B cell (primary cell): ENCODE results near the gene ZNF618. TPM values are rescaled to one million over a fixed set of nuclear protein-coding genes. Genes with fewer than 3 reads are reported as not detected.

Source experiments
- ATAC-seq: fragments of 200-7000 bp; cut with Tn5 transposase; one replicate; pipeline ENCODE4 v1.10.0; 2021; ENCODE audit warnings: low read depth, mild to moderate bottlenecking, moderate number of reproducible peaks, moderate library complexity
- CTCF ChIA-PET: fragments of 350-600 bp; sonication (Branson Sonifier 250); formaldehyde crosslinking; loops from one replicate; lab custom pipeline; 2021; ENCODE audit warnings: antibody characterized with exemption, inconsistent platforms; lab: Charles Lee
- POLR2A ChIA-PET: fragments of 350-600 bp; sonication (Branson Sonifier 250); formaldehyde crosslinking; loops from one replicate; lab custom pipeline; 2021; ENCODE audit warnings: antibody characterized with exemption; lab: Charles Lee
- DNase-seq: peaks from one replicate; pipeline ENCODE4 v3.0.0; 2013
- H2AFZ ChIP-seq: 2 replicates; pipeline ENCODE4 v1.6.1; 2012; ENCODE audit warnings: mild to moderate bottlenecking, low read depth, low read length; ENCODE audit not compliant: insufficient read depth, poor library complexity, severe bottlenecking
- H3K27ac ChIP-seq, 2 donors: 1 replicate in 1 of 2; 2 replicates in 1 of 2; pipeline ENCODE4 v1.5.1; 2012 to 2013; ENCODE audit warnings: low read length in 2 of 2, mild to moderate bottlenecking in 2 of 2, moderate library complexity in 1 of 2
- H3K27me3 ChIP-seq, 4 experiments: fragments of 200-600 bp in 1 of 4; sonication (generic) in 1 of 4; replicated peaks in 1 of 4; 1 replicate in 2 of 4; 2 replicates in 2 of 4; pipeline versions ENCODE4 v1.6.1 to v1.7.0; 2013 to 2016; ENCODE audit warnings: low read length in 3 of 4, mild to moderate bottlenecking in 2 of 4, mixed read lengths in 1 of 4, moderate library complexity in 1 of 4; ENCODE audit not compliant: insufficient read depth in 4 of 4, control insufficient read depth in 3 of 4; ENCODE audit errors: control extremely low read depth in 1 of 4
- H3K36me3 ChIP-seq, 2 experiments: replicated peaks in 1 of 2; 1 replicate in 1 of 2; 2 replicates in 1 of 2; pipeline versions ENCODE4 v1.6.1 to v1.7.1; 2013; ENCODE audit warnings: low read length in 1 of 2; ENCODE audit not compliant: insufficient read depth in 2 of 2, control insufficient read depth in 1 of 2; ENCODE audit errors: control extremely low read depth in 1 of 2, extremely low read depth in 1 of 2
- H3K4me1 ChIP-seq, 2 donors: fragments of 200-600 bp in 1 of 2; sonication (generic) in 1 of 2; 1 replicate in 1 of 2; 2 replicates in 1 of 2; pipeline versions ENCODE4 v1.5.1 to v1.6.1; 2013 to 2017; ENCODE audit warnings: low read length in 2 of 2; ENCODE audit not compliant: control insufficient read depth in 2 of 2, insufficient read depth in 2 of 2
- H3K4me2 ChIP-seq: replicated peaks from 2 replicates; pipeline ENCODE3; 2012; ENCODE audit warnings: mild to moderate bottlenecking, low read depth, low read length; ENCODE audit not compliant: poor library complexity, severe bottlenecking
- H3K4me3 ChIP-seq, 5 experiments: fragments of 200-600 bp in 1 of 5; sonication (generic) in 1 of 5; 1 replicate in 3 of 5; 2 replicates in 2 of 5; pipeline versions ENCODE4 v1.5.1 to v1.7.0; 2011 to 2016; ENCODE audit warnings: low read length in 4 of 5, mild to moderate bottlenecking in 4 of 5, low read depth in 2 of 5, control low read depth in 1 of 5, moderate library complexity in 1 of 5; ENCODE audit not compliant: insufficient read depth in 1 of 5; ENCODE audit errors: control extremely low read depth in 1 of 5, extremely low read depth in 1 of 5
- H3K79me2 ChIP-seq: fragments of 200-600 bp; sonication (generic); one replicate; pipeline ENCODE4 v1.6.0; 2016; ENCODE audit warnings: low read length; ENCODE audit not compliant: control insufficient read depth, insufficient read depth
- H3K9ac ChIP-seq: fragments of 200-600 bp; sonication (generic); 2 replicates; pipeline ENCODE4 v1.6.1; 2017; ENCODE audit warnings: mild to moderate bottlenecking, low read length, moderate library complexity
- H3K9me3 ChIP-seq, 3 donors: one replicate each; pipeline versions ENCODE4 v1.6.1 to v1.7.1; 2013; ENCODE audit warnings: low read length in 2 of 3; ENCODE audit not compliant: control insufficient read depth in 2 of 3, insufficient read depth in 1 of 3; ENCODE audit errors: control extremely low read depth in 1 of 3
- H4K20me1 ChIP-seq: 2 replicates; pipeline ENCODE4 v1.6.0; 2012; ENCODE audit warnings: mild to moderate bottlenecking, low read length; ENCODE audit not compliant: insufficient read depth, control insufficient read depth, poor library complexity, severe bottlenecking
- H3K27ac Mint-ChIP-seq: one replicate; pipeline ENCODE4 v1.8.0; 2021; ENCODE audit warnings: mixed read lengths
- H3K27me3 Mint-ChIP-seq: one replicate; pipeline ENCODE4 v1.8.0; 2021; ENCODE audit warnings: mixed read lengths
- H3K4me1 Mint-ChIP-seq: one replicate; pipeline ENCODE4 v1.8.0; 2021; ENCODE audit warnings: mixed read lengths
- H3K4me3 Mint-ChIP-seq: one replicate; pipeline ENCODE4 v1.8.0; 2021; ENCODE audit warnings: mixed read lengths
- H3K9me3 Mint-ChIP-seq: one replicate; pipeline ENCODE4 v1.8.0; 2022; ENCODE audit warnings: mixed read lengths; ENCODE audit not compliant: insufficient read depth
- CTCF ChIP-seq: fragments of 200-600 bp; IDR thresholded peaks from one replicate; pipeline ENCODE4 v1.8.0; 2022; ENCODE audit warnings: antibody characterized with exemption, mild to moderate bottlenecking
- EZH2 ChIP-seq: IDR thresholded peaks from 2 replicates; pipeline ENCODE4 v1.6.1; 2012; ENCODE audit warnings: borderline replicate concordance, low read depth, mild to moderate bottlenecking, moderate library complexity, low read length; ENCODE audit not compliant: insufficient read depth, poor library complexity, severe bottlenecking
- WGBS: methylation state at CpG from one replicate; pipeline ENCODE4 v1.1.5; 2013; ENCODE audit warnings: missing lambda C conversion rate; ENCODE audit not compliant: insufficient coverage; 5-methylcytosine and 5-hydroxymethylcytosine counted together
- intact Hi-C: fragments of 100-400 bp; cut with micrococcal nuclease; formaldehyde crosslinking; loops from one replicate; pipeline ENCODE4 v1.10.0; 2022
- polyA plus RNA-seq: library from polyadenylated mRNA; depleted of rRNA; stranded (reverse); fragments of >200 nt; gene quantifications from 2 replicates; pipeline ENCODE4 v1.2.3, GENCODE V29; 2012
- total RNA-seq, 2 donors: library from RNA; stranded (reverse); fragments of 120-200 nt in 1 of 2; gene quantifications; 1 replicate in 1 of 2; 2 replicates in 1 of 2; pipeline versions ENCODE4 v1.2.3 to v1.2.4, GENCODE V29; 2013 to 2022

ZNF618 gene
- total and polyA plus RNA-seq, 2 donors (not counting 1 experiment from before 2014, with no cell fraction given), result 1.4 to 2.5 TPM

- CTCF ChIA-PET, result no interaction called here
- no peak overlapping the region for H3K4me3 Mint-ChIP-seq
- H3K4me1 ChIP-seq, result no peaks in the 10 kb centered on the region
These were observed 97.9 kb downstream of the ZNF618 start for GRCh38 chr9:113973963-113974413.

GRCh38 chr9:113976915-113977314 is 100.8 kb downstream of the ZNF618 start:
- no peak overlapping the region for H3K27ac Mint-ChIP-seq
- H4K20me1 ChIP-seq, result no peaks in the 10 kb centered on the region
- TF ChIP-seq EZH2 (no peak), CTCF (no peak)
- no peaks in the 10 kb centered on the region for H3K36me3 ChIP-seq
- H3K79me2 ChIP-seq, result no peaks in the 10 kb centered on the region
- H3K4me1 Mint-ChIP-seq, result no peaks in the 10 kb centered on the region
- H3K4me2 ChIP-seq, result no peak overlapping the region
- no peak overlapping the region for H3K27ac ChIP-seq
- no peak overlapping the region for H3K9ac ChIP-seq
- CTCF ChIA-PET, result interaction anchor here (1.3 kb wide), 1 partner anchor 12 kb away, joined by 3 read pairs; no protein-coding TSS in a partner anchor
- H3K27me3 Mint-ChIP-seq, result no peaks in the 10 kb centered on the region
- H3K4me3 Mint-ChIP-seq, result no peak overlapping the region
- no peaks in the 10 kb centered on the region for H3K9me3 Mint-ChIP-seq
- no peak overlapping the region for H2AFZ ChIP-seq
- H3K4me1 ChIP-seq, result no peaks in the 10 kb centered on the region
- 92% methylated on average over 7 of the region's 8 CpGs for WGBS
- H3K9me3 ChIP-seq, result no peaks in the 10 kb centered on the region
- no peaks in the 10 kb centered on the region for H3K27me3 ChIP-seq
- no peak overlapping the region for H3K4me3 ChIP-seq
- POLR2A ChIA-PET, result no interaction called here
- intact Hi-C loops, result no loop called here
- ATAC-seq (no peak), DNase-seq (no peak)

More at GRCh38 chr9:113973963-113974413, 97.9 kb downstream of the ZNF618 start:
- H3K4me3 ChIP-seq, result no peak overlapping the region
- peaks cover 0 to 5% (median 0%) of the 10 kb centered on the region in 3 donors for H3K9me3 ChIP-seq
- H3K9ac ChIP-seq, result no peak overlapping the region
- no peak for ATAC-seq
- no peaks in the 10 kb centered on the region for H3K79me2 ChIP-seq
- H3K4me2 ChIP-seq, result no peak overlapping the region
- DNase-seq, result no peak
- no peaks in the 10 kb centered on the region for H4K20me1 ChIP-seq
- no peak overlapping the region for H3K27ac Mint-ChIP-seq
- POLR2A ChIA-PET, result no interaction called here
- H3K27me3 ChIP-seq, result no peaks in the 10 kb centered on the region
- H3K27ac ChIP-seq, result no peak overlapping the region
- H3K36me3 ChIP-seq, result no peaks in the 10 kb centered on the region
- no peaks in the 10 kb centered on the region for H3K9me3 Mint-ChIP-seq
- intact Hi-C loops, result no loop called here
- no peaks in the 10 kb centered on the region for H3K27me3 Mint-ChIP-seq
- 90% methylated on average over 5 of the region's 5 CpGs for WGBS
- TF ChIP-seq EZH2, result no peak
- no peak overlapping the region for H2AFZ ChIP-seq
- H3K4me1 Mint-ChIP-seq, result no peaks in the 10 kb centered on the region
